BLaER1 (cell line): Measurements from ENCODE around the gene FLNB.

ENCODE experiments used
- H3K27ac ChIP-seq: shearing (Covaris generic); formaldehyde crosslinking; 2 replicates; pipeline ENCODE4 v1.8.1; 2022
- H3K27me3 ChIP-seq: shearing (Covaris generic); formaldehyde crosslinking; 2 replicates; pipeline ENCODE4 v1.8.1; 2022
- H3K36me3 ChIP-seq: shearing (Covaris generic); formaldehyde crosslinking; 2 replicates; pipeline ENCODE4 v1.8.1; 2022
- H3K4me1 ChIP-seq: shearing (Covaris generic); formaldehyde crosslinking; 2 replicates; pipeline ENCODE4 v1.8.1; 2022
- H3K4me2 ChIP-seq: shearing (Covaris generic); formaldehyde crosslinking; 2 replicates; pipeline ENCODE4 v1.8.1; 2022
- H3K4me3 ChIP-seq: shearing (Covaris generic); formaldehyde crosslinking; 2 replicates; pipeline ENCODE4 v1.8.1; 2022
- H3K9ac ChIP-seq: shearing (Covaris generic); formaldehyde crosslinking; 2 replicates; pipeline ENCODE4 v1.8.1; 2022
- H3K9me3 ChIP-seq: shearing (Covaris generic); formaldehyde crosslinking; 2 replicates; pipeline ENCODE4 v1.8.1; 2022
- H4K20me1 ChIP-seq: shearing (Covaris generic); formaldehyde crosslinking; 2 replicates; pipeline ENCODE4 v1.8.1; 2022
- Cebpa-rat ChIP-seq: shearing (Covaris generic); IDR thresholded peaks from 2 replicates; pipeline ENCODE4 v1.8.1; 2022

FLNB gene

DNA sequence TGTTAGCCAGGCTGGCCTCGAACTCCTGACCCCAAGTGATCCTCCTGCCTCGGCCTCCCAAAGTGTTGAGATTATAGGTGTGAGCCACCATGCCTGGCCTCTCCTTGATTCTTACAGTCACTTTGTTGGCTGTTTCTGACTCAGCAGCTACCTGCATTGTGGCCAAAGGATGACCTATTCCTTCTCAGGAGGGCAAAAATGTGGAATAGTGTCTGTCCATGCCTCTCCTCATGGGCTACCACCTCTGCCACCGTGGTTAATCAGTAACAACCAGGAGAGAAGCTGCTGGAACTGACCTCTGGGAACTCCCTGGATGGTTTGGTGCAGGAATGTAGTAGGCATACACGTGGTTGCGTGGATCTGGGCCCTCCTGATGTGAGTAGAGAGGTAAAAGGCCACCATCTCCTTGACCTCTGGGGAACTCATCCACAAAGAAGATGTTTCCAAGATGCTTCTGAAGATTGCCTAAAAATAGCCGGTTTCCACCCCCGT is 63.3 kb downstream of the FLNB start:
- H4K20me1 ChIP-seq, result peaks cover 16% of the 10 kb centered on the region
- no peak for TF ChIP-seq Cebpa-rat
- H3K27ac ChIP-seq, result no peak overlapping the region
- H3K9ac ChIP-seq, result no peak overlapping the region
- H3K4me2 ChIP-seq, result no peak overlapping the region
- H3K9me3 ChIP-seq, result 0 out of 2 replicates have a peak, but pooled peaks cover 4% of the 10 kb centered on the region
- peaks cover 29% of the 10 kb centered on the region for H3K4me1 ChIP-seq
- no peaks in the 10 kb centered on the region for H3K36me3 ChIP-seq
- no peak overlapping the region for H3K4me3 ChIP-seq
- no peaks in the 10 kb centered on the region for H3K27me3 ChIP-seq

DNA sequence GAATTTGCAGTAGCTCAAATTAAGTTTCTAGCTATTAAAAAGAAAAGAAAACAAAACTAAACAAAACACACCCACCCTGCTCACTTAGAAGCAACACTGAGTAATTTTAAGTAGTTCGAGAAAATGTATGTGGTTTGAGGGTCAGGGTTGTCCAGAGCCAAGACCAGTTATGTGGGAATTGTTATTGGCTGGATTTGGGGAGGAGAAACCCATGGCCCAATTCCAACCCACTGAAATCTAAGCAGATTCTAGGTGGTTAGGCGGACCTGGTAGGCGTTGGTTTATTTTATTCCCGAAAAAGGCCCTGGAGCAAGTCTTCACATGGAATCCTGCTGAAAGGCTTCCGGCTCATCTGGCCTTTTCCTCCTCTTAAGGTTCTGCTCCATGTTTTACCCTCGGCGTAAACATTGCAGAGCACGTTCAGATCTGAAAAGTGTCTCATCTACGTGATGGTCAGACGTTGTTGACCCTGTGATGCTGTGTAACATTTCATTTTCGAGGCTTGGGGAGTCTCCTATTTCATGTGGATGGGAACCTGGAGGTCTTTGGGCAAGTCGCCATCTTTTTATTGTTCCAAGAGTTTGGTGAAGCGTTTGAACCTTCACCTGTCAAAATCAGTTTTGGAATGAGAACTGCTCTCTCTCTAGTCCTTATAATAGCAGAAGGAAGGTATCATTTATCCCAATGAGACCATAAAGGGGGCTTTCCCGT is 64.0 kb downstream of the FLNB start:
- H3K4me2 ChIP-seq, result no peak overlapping the region
- 0 out of 2 replicates have a peak, but pooled peaks cover 4% of the 10 kb centered on the region for H3K9me3 ChIP-seq
- peaks cover 29% of the 10 kb centered on the region for H3K4me1 ChIP-seq
- no peak overlapping the region for H3K27ac ChIP-seq
- no peak for TF ChIP-seq Cebpa-rat
- H3K9ac ChIP-seq, result no peak overlapping the region
- H4K20me1 ChIP-seq, result peaks cover 16% of the 10 kb centered on the region
- H3K4me3 ChIP-seq, result no peak overlapping the region
- H3K27me3 ChIP-seq, result no peaks in the 10 kb centered on the region
- peaks cover 5% of the 10 kb centered on the region for H3K36me3 ChIP-seq

DNA sequence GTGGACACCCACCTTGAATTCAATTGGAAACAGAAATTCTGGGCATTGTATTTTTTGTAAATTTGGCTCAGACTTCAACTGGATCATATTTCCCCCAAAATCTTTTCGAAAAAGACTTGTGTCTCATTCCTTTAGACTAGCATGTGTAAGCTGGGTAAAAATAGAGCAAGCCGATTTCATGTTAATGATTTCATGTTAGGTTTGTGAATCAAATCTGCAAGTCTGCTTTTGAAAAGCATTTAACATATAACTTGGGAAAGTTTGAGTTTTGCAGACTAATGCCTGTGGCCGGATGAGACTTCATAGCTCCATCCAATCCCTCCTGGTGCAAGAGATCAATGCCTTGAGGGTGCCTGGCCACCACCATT is 64.5 kb downstream of the FLNB start:
- H3K4me1 ChIP-seq, result peaks cover 29% of the 10 kb centered on the region
- 0 out of 2 replicates have a peak, but pooled peaks cover 4% of the 10 kb centered on the region for H3K9me3 ChIP-seq
- H3K27ac ChIP-seq, result no peak overlapping the region
- H3K9ac ChIP-seq, result no peak overlapping the region
- no peak for TF ChIP-seq Cebpa-rat
- H3K27me3 ChIP-seq, result no peaks in the 10 kb centered on the region
- no peak overlapping the region for H3K4me3 ChIP-seq
- H3K36me3 ChIP-seq, result peaks cover 10% of the 10 kb centered on the region
- no peak overlapping the region for H3K4me2 ChIP-seq
- H4K20me1 ChIP-seq, result peaks cover 15% of the 10 kb centered on the region

DNA sequence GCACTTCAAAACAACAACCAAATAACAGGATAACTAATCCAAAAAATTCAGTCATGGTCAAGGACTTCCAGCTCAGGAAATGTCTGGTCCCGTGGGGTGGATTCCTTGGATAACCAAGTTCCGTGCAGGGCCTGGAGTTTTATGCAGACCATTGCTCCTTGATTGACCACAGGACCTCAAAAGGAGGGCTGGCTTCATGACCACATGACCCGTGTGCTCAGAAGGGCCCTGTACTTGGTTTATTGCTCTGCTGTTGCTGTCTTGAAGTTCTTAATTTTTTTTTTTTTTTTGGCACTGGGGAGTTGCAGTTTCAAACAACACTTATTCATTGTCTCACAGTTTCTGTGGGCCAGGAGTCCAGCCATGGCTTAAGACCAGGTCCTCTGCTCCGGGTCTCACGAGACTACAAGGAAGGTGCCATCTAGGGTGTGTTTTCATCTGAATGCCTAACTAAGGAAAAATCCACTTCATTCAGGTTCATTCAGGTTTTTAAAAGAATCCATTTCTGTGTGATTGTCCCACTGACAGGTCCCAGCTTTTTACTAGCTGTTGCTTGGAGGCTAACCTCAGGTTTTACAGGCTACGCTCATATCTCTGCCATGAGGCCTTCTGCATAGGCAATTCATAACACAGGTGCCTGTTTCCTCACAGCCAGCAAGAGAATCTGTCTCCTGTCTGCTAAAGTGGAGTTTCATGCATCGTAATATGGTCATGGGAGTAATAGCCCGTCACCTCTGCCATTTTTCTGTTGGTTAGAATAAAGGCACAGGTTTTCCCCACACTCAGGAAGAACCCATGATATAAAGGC is 65.3 kb downstream of the FLNB start:
- peaks cover 14% of the 10 kb centered on the region for H3K36me3 ChIP-seq
- no peak for TF ChIP-seq Cebpa-rat
- H4K20me1 ChIP-seq, result peaks cover 7% of the 10 kb centered on the region; the same call in 1 of the 2 replicates
- peak overlapping the region; percentile 10; the same call in 1 of the 2 replicates for H3K27ac ChIP-seq
- no peak overlapping the region for H3K4me3 ChIP-seq
- no peaks in the 10 kb centered on the region for H3K27me3 ChIP-seq
- H3K4me2 ChIP-seq, result peak overlapping the region; percentile 62
- no peak overlapping the region for H3K9ac ChIP-seq
- H3K9me3 ChIP-seq, result 0 out of 2 replicates have a peak, but pooled peaks cover 4% of the 10 kb centered on the region
- H3K4me1 ChIP-seq, result peaks cover 29% of the 10 kb centered on the region

DNA sequence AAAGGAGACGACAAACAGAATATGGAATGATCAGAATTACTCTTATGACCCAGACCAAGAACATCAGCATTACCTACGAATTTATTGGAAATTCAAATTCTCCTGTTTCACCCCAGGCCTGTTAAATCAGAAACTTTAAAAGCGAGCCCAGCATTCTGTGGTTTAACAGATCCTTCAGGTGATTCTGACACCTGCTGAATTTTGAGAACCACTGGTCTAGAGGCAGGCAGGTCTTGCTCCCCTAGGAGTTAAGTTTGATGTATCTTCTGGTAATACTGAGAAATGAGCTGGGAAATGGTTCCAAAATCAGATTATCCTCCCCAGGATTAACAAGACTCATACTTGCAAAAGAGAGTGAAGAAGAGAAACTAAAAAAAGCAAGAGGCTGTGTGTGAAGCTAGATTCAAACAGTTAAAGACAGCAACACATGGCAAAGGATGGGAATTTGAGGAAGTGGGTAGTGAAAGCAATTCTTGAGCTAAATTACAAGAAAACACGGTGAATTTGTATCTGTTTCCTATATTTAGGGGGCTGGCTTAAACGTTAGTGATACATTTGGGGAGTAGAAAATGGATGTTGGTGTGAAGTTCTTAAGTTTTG is 66.0 kb downstream of the FLNB start:
- Histone ChIP-seq H3K9me3 (0 out of 2 replicates have a peak, but pooled peaks cover 4% of the 10 kb centered on the region), H3K36me3 (peaks cover 18% of the 10 kb centered on the region), H3K4me3 (no peak overlapping the region), H4K20me1 (peaks cover under 1% of the 10 kb centered on the region; the same call in 1 of the 2 replicates), H3K4me1 (peaks cover 36% of the 10 kb centered on the region), H3K27ac (peak overlapping the region; percentile 10; the same call in 1 of the 2 replicates), H3K4me2 (peak overlapping the region; percentile 62), H3K27me3 (no peaks in the 10 kb centered on the region), H3K9ac (no peak overlapping the region)
- no peak for TF ChIP-seq Cebpa-rat

DNA sequence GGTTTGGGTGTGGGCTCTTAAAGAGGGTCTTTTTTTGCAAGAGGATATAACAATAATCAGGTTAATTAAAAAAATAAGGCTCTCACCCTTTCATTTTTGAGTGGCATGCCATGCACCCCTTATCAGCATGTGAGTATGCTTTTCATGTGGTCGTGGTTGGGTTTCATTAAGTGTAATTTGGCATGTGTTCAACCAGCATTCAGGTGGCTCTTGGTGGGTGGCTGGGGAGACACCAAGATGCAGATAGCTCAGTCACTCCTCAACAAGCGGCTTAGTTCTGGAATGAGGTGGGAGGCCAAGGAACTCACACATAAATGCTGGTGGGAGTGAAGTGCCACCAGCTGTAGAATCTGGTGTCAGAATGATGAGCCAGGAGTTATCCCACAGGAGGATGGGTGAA is 66.8 kb downstream of the FLNB start:
- Histone ChIP-seq H3K4me3 (no peak overlapping the region), H3K9ac (no peak overlapping the region), H3K27ac (no peak overlapping the region), H3K9me3 (0 out of 2 replicates have a peak, but pooled peaks cover 4% of the 10 kb centered on the region), H4K20me1 (no peaks in the 10 kb centered on the region), H3K4me2 (peak overlapping the region; percentile 62), H3K4me1 (peaks cover 44% of the 10 kb centered on the region), H3K27me3 (no peaks in the 10 kb centered on the region), H3K36me3 (peaks cover 18% of the 10 kb centered on the region)
- no peak for TF ChIP-seq Cebpa-rat

DNA sequence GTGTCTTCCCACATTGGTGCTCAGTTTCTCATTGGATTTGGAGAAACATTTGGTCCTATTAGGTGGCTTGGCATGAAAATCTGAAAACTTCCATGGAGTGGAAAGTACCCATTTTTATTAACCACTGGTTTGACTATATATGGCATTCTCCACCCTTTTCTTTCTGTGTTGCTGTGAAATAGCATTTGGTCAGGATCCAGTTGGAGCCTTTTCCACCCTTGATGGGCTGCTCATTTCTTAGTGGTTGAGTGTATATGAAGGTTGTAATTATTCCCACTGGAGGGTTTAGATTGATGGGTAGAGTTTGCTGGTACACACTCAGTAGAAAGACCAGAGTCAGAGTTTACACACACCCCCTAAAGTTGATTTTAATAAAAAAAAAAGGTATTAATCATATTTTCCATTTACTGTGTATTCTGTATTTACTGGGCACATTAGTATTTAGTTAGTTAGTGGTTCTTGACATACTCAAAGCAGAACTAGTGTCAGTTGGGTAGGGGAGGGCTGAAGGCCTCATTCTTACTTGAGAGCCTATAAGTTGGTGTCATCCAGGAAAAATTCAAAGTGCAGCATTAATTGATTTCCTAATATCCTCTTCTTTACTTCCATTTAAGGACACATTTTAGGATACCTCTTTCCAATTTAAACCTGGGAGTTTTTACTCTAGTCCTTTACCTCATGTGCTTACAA is 69.5 kb downstream of the FLNB start:
- Histone ChIP-seq H3K27ac (no peak overlapping the region), H3K4me1 (peaks cover 71% of the 10 kb centered on the region), H3K4me2 (no peak overlapping the region), H3K36me3 (peaks cover 18% of the 10 kb centered on the region), H3K4me3 (no peak overlapping the region), H3K9me3 (0 out of 2 replicates have a peak, but pooled peaks cover 4% of the 10 kb centered on the region), H3K9ac (no peak overlapping the region), H3K27me3 (no peaks in the 10 kb centered on the region), H4K20me1 (no peaks in the 10 kb centered on the region)
- no peak for TF ChIP-seq Cebpa-rat

DNA sequence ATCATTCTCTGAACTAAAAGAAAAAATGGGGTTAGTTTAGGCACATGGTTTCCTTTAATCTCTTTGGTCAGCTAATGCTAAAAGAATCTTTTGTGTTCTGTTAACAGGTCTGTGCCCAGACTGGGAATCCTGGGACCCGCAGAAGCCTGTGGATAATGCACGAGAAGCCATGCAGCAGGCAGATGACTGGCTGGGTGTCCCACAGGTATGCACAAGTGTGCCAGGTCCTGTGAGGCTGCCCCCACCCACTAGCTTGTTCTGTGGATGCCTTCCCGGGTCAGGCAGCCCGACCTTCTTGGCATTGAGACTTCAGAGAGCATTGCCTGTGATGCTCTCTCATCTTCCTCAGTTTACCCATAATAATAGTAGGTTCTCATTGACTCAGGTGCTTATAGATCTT is 70.4 kb downstream of the FLNB start:
- Histone ChIP-seq H3K9me3 (0 out of 2 replicates have a peak, but pooled peaks cover 4% of the 10 kb centered on the region), H3K4me3 (no peak overlapping the region), H4K20me1 (no peaks in the 10 kb centered on the region), H3K4me1 (peaks cover 74% of the 10 kb centered on the region), H3K4me2 (no peak overlapping the region; the same call in 1 of the 2 replicates), H3K9ac (no peak overlapping the region), H3K27me3 (no peaks in the 10 kb centered on the region), H3K27ac (no peak overlapping the region), H3K36me3 (peaks cover 20% of the 10 kb centered on the region)
- TF ChIP-seq Cebpa-rat, result no peak

DNA sequence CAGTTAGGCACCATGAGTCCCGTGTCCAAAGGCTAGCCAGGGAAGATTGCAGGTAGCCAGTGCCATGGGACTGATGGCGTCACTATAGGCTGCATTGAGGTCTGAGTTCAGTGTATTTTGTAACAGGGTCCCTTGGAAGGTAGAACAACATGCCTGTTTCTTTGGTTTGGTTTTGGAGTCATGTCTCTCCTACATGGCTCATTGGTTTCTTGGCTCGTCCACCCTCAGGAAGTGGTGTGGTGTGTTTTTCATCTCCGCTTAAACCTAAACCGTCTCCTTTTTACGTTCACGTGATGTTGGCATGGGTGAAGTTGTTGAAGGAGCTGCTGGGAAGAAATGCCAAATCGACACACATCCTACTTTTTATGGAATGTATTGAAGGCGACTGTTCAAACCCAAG is 71.6 kb downstream of the FLNB start:
- Histone ChIP-seq H3K4me3 (no peak overlapping the region; the same call in 1 of the 2 replicates), H3K9ac (no peak overlapping the region), H3K27me3 (no peaks in the 10 kb centered on the region), H4K20me1 (no peaks in the 10 kb centered on the region), H3K4me1 (peaks cover 74% of the 10 kb centered on the region), H3K9me3 (0 out of 2 replicates have a peak, but pooled peaks cover 4% of the 10 kb centered on the region), H3K4me2 (peak overlapping the region; percentile 70), H3K27ac (peak overlapping the region; percentile 73), H3K36me3 (peaks cover 25% of the 10 kb centered on the region)
- no peak for TF ChIP-seq Cebpa-rat
